ENCODE data around the gene CAPRIN1.

CAPRIN1 gene

DNA sequence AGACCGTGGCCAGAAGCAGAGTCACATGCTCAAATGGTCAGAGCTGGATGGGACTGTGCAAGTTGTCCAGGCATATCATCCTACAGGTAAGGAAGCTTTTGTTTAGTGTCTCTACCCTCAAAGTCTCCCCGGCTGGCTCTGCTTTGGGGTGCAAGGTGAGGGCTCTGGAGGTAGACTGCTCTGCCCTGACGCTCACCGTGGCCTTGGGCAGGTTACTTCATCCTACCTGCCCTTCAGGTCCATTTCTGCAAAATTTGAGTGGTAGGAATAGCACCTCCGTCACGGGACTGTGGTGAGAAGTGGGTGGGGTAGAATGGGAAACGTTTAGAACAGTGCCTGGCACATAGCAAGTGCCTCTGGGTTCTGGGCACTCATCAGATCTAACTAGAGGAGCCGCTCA, 96.0 kb downstream of the CAPRIN1 start:
- DNase-seq: no peak
- no peak for TF ChIP-seq CTCF (IDR thresholded peaks at IDR 0.05)
- Histone ChIP-seq H3K27me3 (no peaks in the 10 kb centered on the region), H3K27ac (no peak overlapping the region), H3K4me3 (no peak overlapping the region), H3K36me3 (peaks cover 46 to 99% (median 98%) of the 10 kb centered on the region in 3 donors), H3K4me1 (no peaks in the 10 kb centered on the region), H3K9me3 (no peaks in the 10 kb centered on the region)
- intact Hi-C loops (cut with DNase I; ENCODE audit: low total_unique reads): no loop called here

- H3K27me3 ChIP-seq: no peaks in the 10 kb centered on the region
- intact Hi-C loops (cut with DNase I; ENCODE audit: low total_unique reads): no loop called here
- no peaks in the 10 kb centered on the region for H3K9me3 ChIP-seq
- no peak overlapping the region for H3K4me3 ChIP-seq
- no peak overlapping the region for H3K27ac ChIP-seq
- no peaks in the 10 kb centered on the region for H3K4me1 ChIP-seq
- no peak for DNase-seq
- no peak for TF ChIP-seq CTCF (IDR thresholded peaks at IDR 0.05)
- peaks cover 35 to 98% (median 90%) of the 10 kb centered on the region in 3 donors for H3K36me3 ChIP-seq
Observed at GRCh38 chr11:34148504-34149165, 97.1 kb downstream of the CAPRIN1 start.

- no peak for DNase-seq
- intact Hi-C loops (cut with DNase I; ENCODE audit: low total_unique reads): no loop called here
- Histone ChIP-seq H3K27me3 (no peaks in the 10 kb centered on the region), H3K36me3 (peaks cover 31 to 98% (median 84%) of the 10 kb centered on the region in 3 donors), H3K9me3 (no peaks in the 10 kb centered on the region), H3K27ac (no peak overlapping the region), H3K4me3 (no peak overlapping the region), H3K4me1 (peaks cover 0 to 5% (median 2%) of the 10 kb centered on the region in 4 donors)
- TF ChIP-seq CTCF (IDR thresholded peaks at IDR 0.05): no peak
Observed at GRCh38 chr11:34149274-34149673, 97.7 kb downstream of the CAPRIN1 start.

GRCh38 chr11:34149786-34150185, 98.3 kb downstream of the CAPRIN1 start:
- no peaks in the 10 kb centered on the region for H3K27me3 ChIP-seq
- H3K4me1 ChIP-seq: peaks cover 0 to 10% (median 7%) of the 10 kb centered on the region in 4 donors
- peak; percentile 24 to 26 for TF ChIP-seq CTCF (IDR thresholded peaks at IDR 0.05)
- no peak for DNase-seq
- no peaks in the 10 kb centered on the region for H3K9me3 ChIP-seq
- H3K4me3 ChIP-seq: no peak overlapping the region
- peaks cover 26 to 94% (median 79%) of the 10 kb centered on the region in 3 donors for H3K36me3 ChIP-seq
- intact Hi-C loops (cut with DNase I; ENCODE audit: low total_unique reads): no loop called here
- no peak overlapping the region for H3K27ac ChIP-seq

- Histone ChIP-seq H3K27me3 (no peaks in the 10 kb centered on the region), H3K4me3 (no peak overlapping the region), H3K36me3 (peaks cover 19 to 85% (median 70%) of the 10 kb centered on the region in 3 donors), H3K9me3 (no peaks in the 10 kb centered on the region), H3K27ac (no peak overlapping the region), H3K4me1 (peaks cover 0 to 19% (median 15%) of the 10 kb centered on the region in 4 donors)
- DNase-seq: no peak
- intact Hi-C loops (cut with DNase I; ENCODE audit: low total_unique reads): no loop called here
- TF ChIP-seq CTCF (IDR thresholded peaks at IDR 0.05): no peak
Observed at GRCh38 chr11:34150494-34151151, 99.1 kb downstream of the CAPRIN1 start.

Measured in tibial artery (tissue), 4 donors.